Upper lobe of right lung (tissue), 1 donor: ENCODE results near the gene COL1A1. TPM values are rescaled to one million over a fixed set of nuclear protein-coding genes. Genes with fewer than 3 reads are reported as not detected.

Experiments used
- ATAC-seq: fragments of 200-7000 bp; cut with Tn5 transposase; one replicate; pipeline ENCODE4 v1.9.1; 2020; ENCODE audit warnings: mild to moderate bottlenecking, moderate library complexity
- DNase-seq: peaks from one replicate; pipeline ENCODE4 v3.0.0-alpha.2; 2020
- H3K27ac ChIP-seq: fragments of 200-600 bp; one replicate; pipeline ENCODE4 v1.8.0; 2022
- H3K27me3 ChIP-seq: fragments of 200-600 bp; one replicate; pipeline ENCODE4 v1.8.0; 2022; ENCODE audit warnings: mild to moderate bottlenecking
- H3K36me3 ChIP-seq: fragments of 200-600 bp; one replicate; pipeline ENCODE4 v1.8.0; 2022
- H3K4me1 ChIP-seq: fragments of 200-600 bp; one replicate; pipeline ENCODE4 v1.8.0; 2022
- H3K4me3 ChIP-seq: fragments of 200-600 bp; one replicate; pipeline ENCODE4 v1.8.0; 2022; ENCODE audit warnings: mild to moderate bottlenecking
- H3K9me3 ChIP-seq: fragments of 200-600 bp; one replicate; pipeline ENCODE4 v1.8.0; 2022
- CTCF ChIP-seq: fragments of 200-600 bp; IDR thresholded peaks from one replicate; pipeline ENCODE4 v1.8.0; 2022; ENCODE audit warnings: antibody characterized with exemption
- intact Hi-C: fragments of 100-400 bp; cut with DNase I; formaldehyde crosslinking; loops from one replicate; pipeline ENCODE4 v1.11.0; 2022
- total RNA-seq: library from RNA; stranded (reverse); fragmentation: NEBNext Ultra II Directional; extraction: Animal tissue kit (Norgen Biotek cat#: 25700); gene quantifications from one replicate; pipeline ENCODE4 v1.2.1, GENCODE V29; 2021
- donor health status: DM: no; HTN: yes; CAD: no; lungs with severe emphysema.

Gene COL1A1
- total RNA-seq, 1 donor from 2014 or later: 154 TPM

GRCh38 chr17:50161911-50162288, 39.5 kb downstream of the COL1A1 start:
- Histone ChIP-seq H3K4me1 (peaks cover 11% of the 10 kb centered on the region), H3K4me3 (no peak overlapping the region), H3K27me3 (no peaks in the 10 kb centered on the region), H3K27ac (no peak overlapping the region), H3K36me3 (no peaks in the 10 kb centered on the region), H3K9me3 (no peaks in the 10 kb centered on the region)
- intact Hi-C loops: loop anchor here (10.0 kb wide), 1 partner anchor 47 kb away; no protein-coding TSS in a partner anchor
- ATAC-seq: no peak
- no peak for DNase-seq
- TF ChIP-seq CTCF: no peak

- peaks cover 11% of the 10 kb centered on the region for H3K4me1 ChIP-seq
- H3K4me3 ChIP-seq: peak overlapping the region; percentile 50
- peak; percentile 94 for TF ChIP-seq CTCF
- DNase-seq: peak; percentile 95
- H3K36me3 ChIP-seq: no peaks in the 10 kb centered on the region
- no peak overlapping the region for H3K27ac ChIP-seq
- ATAC-seq: peak; percentile 98
- intact Hi-C loops: loop anchor here (10.0 kb wide), 1 partner anchor 46 kb away; no protein-coding TSS in a partner anchor
- no peaks in the 10 kb centered on the region for H3K27me3 ChIP-seq
- H3K9me3 ChIP-seq: no peaks in the 10 kb centered on the region
These were observed 40.2 kb downstream of the COL1A1 start for GRCh38 chr17:50161023-50161910.

GRCh38 chr17:50157891-50158290, 43.5 kb downstream of the COL1A1 start:
- no peaks in the 10 kb centered on the region for H3K36me3 ChIP-seq
- no peak overlapping the region for H3K27ac ChIP-seq
- H3K4me1 ChIP-seq: peaks cover 30% of the 10 kb centered on the region
- no peak for ATAC-seq
- no peak overlapping the region for H3K4me3 ChIP-seq
- no peak for TF ChIP-seq CTCF
- no peaks in the 10 kb centered on the region for H3K27me3 ChIP-seq
- intact Hi-C loops: no loop called here
- no peaks in the 10 kb centered on the region for H3K9me3 ChIP-seq
- DNase-seq: no peak

GRCh38 chr17:50155115-50155819, 46.2 kb downstream of the COL1A1 start:
- no peaks in the 10 kb centered on the region for H3K27me3 ChIP-seq
- no peaks in the 10 kb centered on the region for H3K36me3 ChIP-seq
- DNase-seq (no peak), ATAC-seq (no peak)
- no peak overlapping the region for H3K4me3 ChIP-seq
- no peak for TF ChIP-seq CTCF
- peaks cover 27% of the 10 kb centered on the region for H3K4me1 ChIP-seq
- intact Hi-C loops: no loop called here
- H3K27ac ChIP-seq: peak overlapping the region; percentile 68
- H3K9me3 ChIP-seq: no peaks in the 10 kb centered on the region

GRCh38 chr17:50154604-50155003, 46.8 kb downstream of the COL1A1 start:
- TF ChIP-seq CTCF: no peak
- Histone ChIP-seq H3K9me3 (no peaks in the 10 kb centered on the region), H3K36me3 (no peaks in the 10 kb centered on the region), H3K4me1 (peaks cover 27% of the 10 kb centered on the region), H3K27me3 (no peaks in the 10 kb centered on the region), H3K4me3 (no peak overlapping the region), H3K27ac (peak overlapping the region; percentile 45)
- ATAC-seq (no peak), DNase-seq (no peak)
- intact Hi-C loops: no loop called here
